BJ (cell line): ENCODE data around the gene PPP2R5C. TPM values are rescaled to one million over a fixed set of nuclear protein-coding genes. Genes with fewer than 3 reads are reported as not detected.

Source experiments
- CTCF ChIA-PET: fragments of 350-600 bp; formaldehyde crosslinking; extraction: SDS; loops from one replicate; lab custom pipeline; 2021; ENCODE audit warnings: antibody characterized with exemption, inconsistent platforms; lab: Yijun Ruan, JAX
- POLR2A ChIA-PET: fragments of 300-600 bp; sonication (Branson Sonifier 250); formaldehyde crosslinking; extraction: SDS; loops from one replicate; lab custom pipeline; 2021; ENCODE audit warnings: antibody characterized with exemption; lab: Charles Lee
- DNase-seq: peaks from one replicate; pipeline ENCODE4 v3.0.0-alpha.2; 2011; ENCODE audit warnings: low read depth
- H3K27me3 ChIP-seq: 2 replicates; pipeline ENCODE4 v1.6.0; 2011; ENCODE audit warnings: low read length; ENCODE audit not compliant: control insufficient read depth, insufficient read depth
- H3K36me3 ChIP-seq: 2 replicates; pipeline ENCODE4 v1.5.1; 2011; ENCODE audit warnings: low read length; ENCODE audit not compliant: control insufficient read depth, insufficient read depth
- H3K4me3 ChIP-seq: 2 replicates; pipeline ENCODE4 v1.5.1; 2011; ENCODE audit warnings: low read depth, mild to moderate bottlenecking, control low read depth, low read length
- polyA plus RNA-seq: library from polyadenylated mRNA; depleted of rRNA; stranded (reverse); fragments of >200 nt; gene quantifications from 2 replicates; pipeline ENCODE4 v1.2.3, GENCODE V29; 2011
- TF ChIP-seq, protein P1 (sequence below): IDR thresholded peaks from 2 replicates; pipeline ENCODE4 v1.5.1; 2011; ENCODE audit warnings: low read depth, mild to moderate bottlenecking, control low read depth, inconsistent platforms, low read length, moderate library complexity; ENCODE audit not compliant: insufficient read depth

PPP2R5C gene
- polyA plus RNA-seq, 1 experiment, result 55.8 TPM

DNA sequence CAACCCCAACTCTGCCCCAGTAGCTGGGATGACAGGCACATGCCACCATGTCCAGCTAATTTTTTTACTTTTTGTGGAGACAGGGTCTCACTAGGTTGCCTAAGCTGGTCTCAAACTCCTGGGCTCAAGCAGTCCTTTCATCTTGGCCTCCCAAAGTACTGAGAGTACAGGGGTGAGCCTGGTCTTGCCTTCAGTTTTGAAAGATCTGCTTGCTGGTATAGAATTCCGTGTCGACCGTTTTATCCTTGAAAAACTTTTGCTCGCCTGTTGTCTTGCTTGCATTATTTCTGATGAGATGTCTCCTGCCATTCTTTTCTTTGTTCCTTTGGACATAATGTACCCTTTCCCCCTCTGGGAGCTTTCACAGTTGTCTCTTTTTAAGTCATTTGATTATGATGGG, 110.8 kb downstream of the PPP2R5C start:
- POLR2A ChIA-PET, result no interaction called here
- H3K4me3 ChIP-seq, result no peak overlapping the region
- H3K27me3 ChIP-seq, result no peaks in the 10 kb centered on the region
- DNase-seq, result no peak
- H3K36me3 ChIP-seq, result peaks cover under 1% of the 10 kb centered on the region; the same call in 1 of the 2 replicates
- CTCF ChIA-PET, result no interaction called here
- TF ChIP-seq, protein P1, sequence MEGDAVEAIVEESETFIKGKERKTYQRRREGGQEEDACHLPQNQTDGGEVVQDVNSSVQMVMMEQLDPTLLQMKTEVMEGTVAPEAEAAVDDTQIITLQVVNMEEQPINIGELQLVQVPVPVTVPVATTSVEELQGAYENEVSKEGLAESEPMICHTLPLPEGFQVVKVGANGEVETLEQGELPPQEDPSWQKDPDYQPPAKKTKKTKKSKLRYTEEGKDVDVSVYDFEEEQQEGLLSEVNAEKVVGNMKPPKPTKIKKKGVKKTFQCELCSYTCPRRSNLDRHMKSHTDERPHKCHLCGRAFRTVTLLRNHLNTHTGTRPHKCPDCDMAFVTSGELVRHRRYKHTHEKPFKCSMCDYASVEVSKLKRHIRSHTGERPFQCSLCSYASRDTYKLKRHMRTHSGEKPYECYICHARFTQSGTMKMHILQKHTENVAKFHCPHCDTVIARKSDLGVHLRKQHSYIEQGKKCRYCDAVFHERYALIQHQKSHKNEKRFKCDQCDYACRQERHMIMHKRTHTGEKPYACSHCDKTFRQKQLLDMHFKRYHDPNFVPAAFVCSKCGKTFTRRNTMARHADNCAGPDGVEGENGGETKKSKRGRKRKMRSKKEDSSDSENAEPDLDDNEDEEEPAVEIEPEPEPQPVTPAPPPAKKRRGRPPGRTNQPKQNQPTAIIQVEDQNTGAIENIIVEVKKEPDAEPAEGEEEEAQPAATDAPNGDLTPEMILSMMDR, result no peak

DNA sequence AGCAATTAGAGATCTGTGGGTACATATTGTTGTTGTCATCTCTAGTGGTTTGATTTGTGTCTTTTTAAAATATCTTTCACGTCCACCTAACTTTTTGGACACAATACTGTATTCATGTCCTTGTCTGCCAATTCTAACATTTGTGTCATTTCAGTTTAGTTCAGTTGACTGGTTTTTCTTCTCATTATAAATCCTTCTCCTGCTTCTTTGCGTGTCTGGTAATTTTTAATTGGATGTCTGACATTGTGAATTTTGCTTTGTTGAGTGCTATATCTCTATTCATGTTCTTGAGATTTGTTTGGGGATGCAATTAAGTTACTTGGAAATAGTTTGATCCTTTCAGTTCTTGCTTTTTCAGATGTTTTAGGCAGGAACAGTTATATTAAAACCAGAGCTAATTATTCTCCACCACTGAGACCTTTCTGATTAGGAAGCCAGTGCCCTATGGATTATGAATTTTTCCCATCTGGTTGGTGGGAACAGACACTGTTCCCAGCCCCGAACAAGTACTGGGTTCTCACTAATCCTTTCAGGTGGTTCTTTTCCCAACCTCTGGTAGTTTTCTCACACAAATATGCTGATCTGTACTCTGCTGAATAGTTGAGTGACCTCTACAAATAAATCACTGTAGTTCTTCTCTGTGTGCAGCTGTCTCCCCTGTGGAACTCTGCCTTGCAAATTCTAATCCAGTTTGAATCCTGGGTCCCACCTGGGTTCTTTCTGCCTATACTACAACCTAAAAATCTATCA, 111.7 kb downstream of the PPP2R5C start:
- CTCF ChIA-PET, result interaction anchor here (1.1 kb wide), 1 partner anchor 32 kb away, joined by 3 read pairs; no protein-coding TSS in a partner anchor
- Histone ChIP-seq H3K4me3 (no peak overlapping the region), H3K36me3 (peaks cover 2% of the 10 kb centered on the region; the same call in 1 of the 2 replicates), H3K27me3 (no peaks in the 10 kb centered on the region)
- TF ChIP-seq, protein P1, result no peak
- POLR2A ChIA-PET, result no interaction called here
- no peak for DNase-seq

DNA sequence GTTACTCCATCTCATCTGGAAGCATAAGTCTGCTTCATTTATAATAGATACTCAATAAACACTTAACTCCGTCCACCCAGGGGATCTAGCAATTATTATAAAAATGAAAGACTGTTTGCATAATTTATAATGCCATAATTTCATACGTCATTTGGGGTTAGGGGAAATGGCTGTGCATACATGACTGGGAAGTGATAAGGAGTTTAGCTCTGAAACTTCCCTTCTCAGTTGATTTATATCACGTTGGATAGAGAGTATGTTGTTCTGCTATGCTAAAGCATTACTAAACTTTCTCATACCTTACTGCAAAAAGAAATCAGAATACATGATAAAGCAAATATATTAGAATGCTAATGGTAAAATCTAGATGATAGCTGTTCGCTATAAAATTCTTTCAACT, 112.5 kb downstream of the PPP2R5C start:
- no peak overlapping the region for H3K4me3 ChIP-seq
- DNase-seq, result no peak
- CTCF ChIA-PET, result interaction anchor here (1.1 kb wide), 2 partner anchors 31 to 103 kb away, joined by 3 read pairs; no protein-coding TSS in a partner anchor
- peaks cover 2% of the 10 kb centered on the region; the same call in 1 of the 2 replicates for H3K36me3 ChIP-seq
- TF ChIP-seq, protein P1, result no peak
- H3K27me3 ChIP-seq, result no peaks in the 10 kb centered on the region
- POLR2A ChIA-PET, result no interaction called here

DNA sequence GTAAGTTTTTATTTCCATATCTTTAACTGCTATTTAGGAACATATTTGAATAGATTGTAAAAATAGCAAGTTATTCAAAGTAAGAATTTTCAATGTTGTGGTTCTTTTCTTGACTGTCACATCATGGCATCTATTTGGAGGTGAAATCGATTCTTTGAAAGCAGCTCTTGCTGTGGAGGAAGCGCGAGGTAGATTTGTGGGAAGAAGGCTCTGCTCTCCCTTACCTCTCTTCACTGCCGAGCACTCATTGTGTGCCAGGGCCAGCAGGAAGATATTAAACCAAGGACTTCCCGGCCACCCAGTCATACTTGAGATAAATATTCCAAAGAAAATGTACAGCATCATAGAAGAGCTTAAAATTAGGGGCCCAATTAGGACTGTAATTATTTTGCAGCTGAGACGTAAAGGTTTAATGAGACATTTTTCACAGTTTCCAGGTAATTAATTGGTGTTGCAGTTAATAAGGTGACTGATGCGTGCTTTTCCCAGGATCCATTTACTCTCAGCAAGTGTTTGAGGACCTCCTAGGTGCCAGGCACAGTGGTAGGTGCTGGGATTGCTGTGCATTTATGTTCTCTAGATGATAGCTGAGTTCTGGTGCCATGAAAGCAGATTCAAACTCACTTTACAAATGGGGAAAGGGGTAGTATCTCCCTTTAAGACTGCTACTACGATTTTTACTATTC, 113.7 kb downstream of the PPP2R5C start:
- DNase-seq, result no peak
- no peak overlapping the region for H3K4me3 ChIP-seq
- H3K36me3 ChIP-seq, result peaks cover 2% of the 10 kb centered on the region; the same call in 1 of the 2 replicates
- H3K27me3 ChIP-seq, result no peaks in the 10 kb centered on the region
- ChIA-PET POLR2A (no interaction called here), CTCF (interaction anchor here (1.1 kb wide), 1 partner anchor 104 kb away, joined by 3 read pairs; no protein-coding TSS in a partner anchor)
- TF ChIP-seq, protein P1, result no peak
